ENCODE results near the gene STUM.

DNA sequence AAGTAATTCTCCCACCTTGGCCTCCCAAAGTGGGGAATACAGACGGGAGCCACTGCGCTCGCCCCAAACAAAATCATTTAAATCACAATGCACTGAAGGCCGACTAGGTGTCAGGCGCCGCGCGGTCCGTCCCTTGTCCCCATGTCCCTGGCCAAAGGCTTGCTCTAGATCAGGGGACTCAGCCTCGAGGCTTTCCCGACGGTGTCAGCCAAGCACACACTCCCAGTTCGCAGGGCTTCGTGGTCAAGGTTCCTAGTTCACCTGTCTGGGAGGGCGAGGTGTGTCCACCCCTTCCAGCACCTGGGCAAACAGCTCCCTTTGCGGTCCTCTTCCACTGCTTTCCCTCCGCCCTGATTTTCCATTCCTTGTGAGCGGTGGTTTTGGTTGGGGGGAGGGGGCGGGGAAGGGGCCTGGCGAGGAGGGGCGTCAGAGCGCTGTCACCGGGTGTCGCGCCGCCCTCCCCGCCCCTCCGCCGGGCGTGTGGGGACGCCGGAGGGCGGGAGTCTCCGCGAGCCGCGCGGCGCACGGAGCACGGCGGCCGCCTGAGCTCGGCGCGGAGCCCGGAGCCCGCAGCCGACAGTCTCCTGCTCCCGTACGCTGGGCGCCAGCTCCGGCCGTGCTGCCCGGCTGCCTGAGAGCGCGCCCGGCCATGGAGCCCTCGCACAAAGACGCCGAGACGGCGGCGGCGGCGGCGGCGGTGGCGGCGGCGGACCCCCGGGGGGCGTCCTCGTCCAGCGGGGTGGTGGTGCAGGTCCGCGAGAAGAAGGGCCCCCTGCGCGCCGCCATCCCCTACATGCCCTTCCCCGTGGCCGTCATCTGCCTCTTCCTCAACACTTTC, at the start of gene STUM:
- TF ChIP-seq, protein P1, sequence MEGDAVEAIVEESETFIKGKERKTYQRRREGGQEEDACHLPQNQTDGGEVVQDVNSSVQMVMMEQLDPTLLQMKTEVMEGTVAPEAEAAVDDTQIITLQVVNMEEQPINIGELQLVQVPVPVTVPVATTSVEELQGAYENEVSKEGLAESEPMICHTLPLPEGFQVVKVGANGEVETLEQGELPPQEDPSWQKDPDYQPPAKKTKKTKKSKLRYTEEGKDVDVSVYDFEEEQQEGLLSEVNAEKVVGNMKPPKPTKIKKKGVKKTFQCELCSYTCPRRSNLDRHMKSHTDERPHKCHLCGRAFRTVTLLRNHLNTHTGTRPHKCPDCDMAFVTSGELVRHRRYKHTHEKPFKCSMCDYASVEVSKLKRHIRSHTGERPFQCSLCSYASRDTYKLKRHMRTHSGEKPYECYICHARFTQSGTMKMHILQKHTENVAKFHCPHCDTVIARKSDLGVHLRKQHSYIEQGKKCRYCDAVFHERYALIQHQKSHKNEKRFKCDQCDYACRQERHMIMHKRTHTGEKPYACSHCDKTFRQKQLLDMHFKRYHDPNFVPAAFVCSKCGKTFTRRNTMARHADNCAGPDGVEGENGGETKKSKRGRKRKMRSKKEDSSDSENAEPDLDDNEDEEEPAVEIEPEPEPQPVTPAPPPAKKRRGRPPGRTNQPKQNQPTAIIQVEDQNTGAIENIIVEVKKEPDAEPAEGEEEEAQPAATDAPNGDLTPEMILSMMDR (IDR thresholded peaks at IDR 0.05) = no peak
- TF ChIP-seq POLR2A (IDR thresholded peaks at IDR 0.05) = no peak

Data from transverse colon (tissue), 3 donors.